Measurements from ENCODE around the gene NPAS3.

The NPAS3 gene

DNA sequence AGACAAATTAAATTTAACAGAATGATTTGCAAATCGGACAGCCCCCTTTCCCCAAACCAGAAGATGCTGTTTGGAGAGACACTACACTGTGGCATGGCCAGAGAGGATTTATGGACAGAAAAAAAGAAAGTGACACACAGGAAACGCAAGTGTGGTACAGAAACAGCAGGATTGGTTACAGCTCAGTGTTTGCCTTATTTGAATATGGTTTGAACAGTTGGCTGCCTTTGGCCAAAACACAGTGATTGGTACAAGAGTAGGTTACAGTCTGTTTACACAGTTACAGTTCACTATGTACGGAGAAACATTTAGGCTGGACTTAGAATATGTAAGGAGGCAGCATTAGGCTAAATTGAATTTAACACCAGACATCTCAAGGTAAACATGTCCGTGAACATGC is 335.3 kb downstream of the NPAS3 start:
- FAIRE-seq = no peak

DNA sequence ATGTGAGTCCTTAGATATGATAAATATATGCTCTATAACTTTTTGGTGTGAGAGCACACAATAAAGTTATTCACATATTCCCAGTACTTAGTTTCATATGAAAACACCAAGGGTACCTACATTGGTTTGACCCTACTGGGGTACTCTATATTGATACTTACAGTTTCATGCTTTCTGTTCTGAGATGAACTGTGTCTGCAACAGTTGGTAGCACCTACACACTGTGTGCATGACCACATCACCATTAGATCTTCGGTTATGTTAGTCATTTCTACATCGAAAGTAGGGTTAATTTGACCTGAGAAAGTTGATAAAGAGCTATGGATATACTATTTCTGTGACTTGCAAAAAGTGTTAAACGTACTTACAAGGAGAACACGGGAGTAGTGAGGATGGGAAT is 337.2 kb downstream of the NPAS3 start:
- no peak for FAIRE-seq

DNA sequence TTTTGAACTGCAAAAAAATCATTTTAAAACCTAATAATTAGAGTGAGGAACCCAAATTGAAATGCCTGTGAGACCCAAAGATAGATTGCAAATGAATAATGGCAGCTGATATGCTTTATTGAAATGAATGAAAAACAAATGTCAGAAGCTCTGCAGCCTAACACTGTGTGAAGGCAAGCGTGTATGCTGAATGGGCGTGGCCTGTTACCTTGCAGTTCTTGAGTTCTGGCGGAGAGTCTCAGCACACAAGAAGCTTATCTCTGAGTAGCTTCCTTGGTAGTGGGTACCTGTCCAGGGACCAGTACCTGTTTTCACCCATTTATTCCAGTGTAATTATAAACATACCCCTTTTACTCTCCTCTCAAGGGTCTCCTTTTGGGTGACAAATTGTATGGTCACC is 341.2 kb downstream of the NPAS3 start:
- FAIRE-seq = no peak

DNA sequence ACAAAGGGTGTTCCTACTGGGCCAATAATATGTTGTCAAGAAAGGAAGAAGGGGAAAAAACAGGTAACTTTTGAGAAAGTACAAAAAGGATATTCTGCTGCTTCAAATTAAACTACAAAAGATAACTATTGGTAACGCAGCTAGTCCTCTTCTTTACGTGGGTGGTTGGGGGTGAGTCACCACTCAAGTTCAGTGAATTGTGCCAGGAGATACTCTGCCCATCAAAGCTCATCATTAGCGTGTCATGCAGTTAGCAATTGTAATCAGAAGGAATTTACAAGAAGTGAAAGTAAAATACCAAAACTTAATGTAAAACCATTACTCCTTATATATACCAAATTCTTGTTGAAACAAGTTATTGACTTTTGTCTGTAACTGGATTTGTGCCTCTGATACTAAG is 342.0 kb downstream of the NPAS3 start:
- no peak for FAIRE-seq

DNA sequence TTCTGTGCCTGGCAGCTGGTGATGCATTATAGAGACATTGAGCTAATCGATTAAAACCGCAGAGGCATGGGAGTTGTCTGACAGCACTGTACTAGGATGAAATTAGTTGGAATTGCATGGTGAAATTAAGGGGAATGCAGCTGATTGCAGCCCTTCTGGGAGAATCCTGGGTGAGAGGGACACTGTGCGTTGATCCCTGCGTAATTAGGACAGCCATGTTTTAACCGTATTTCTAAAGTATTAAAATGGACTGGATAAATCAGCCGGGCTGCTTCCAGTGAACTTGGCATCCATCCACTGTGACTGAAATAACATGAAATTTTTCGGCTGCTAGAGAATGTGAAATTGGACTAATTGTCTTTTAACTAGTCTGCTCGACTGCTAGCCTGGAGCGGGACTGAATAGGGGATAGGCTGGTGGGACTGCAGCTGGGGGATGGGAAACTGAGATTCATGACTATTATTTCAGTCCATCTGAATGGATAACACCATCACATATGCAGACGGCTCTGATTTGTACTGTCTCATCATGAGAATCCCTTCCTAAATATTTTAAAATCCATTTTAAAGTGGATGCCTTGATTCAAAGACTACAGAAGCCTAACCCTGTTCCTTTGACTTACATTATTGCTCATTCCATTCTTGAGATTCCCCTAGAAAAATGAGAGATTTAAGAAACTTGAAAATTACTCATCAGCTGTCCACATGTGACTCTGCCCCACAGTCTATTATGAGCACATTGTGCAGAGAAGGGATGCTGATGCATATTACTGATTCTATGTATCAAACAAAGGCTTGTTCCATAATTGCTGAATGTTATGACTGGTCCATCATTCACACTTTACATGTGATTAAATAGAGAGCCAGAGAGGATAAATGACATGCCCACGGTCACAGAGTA is 343.9 kb downstream of the NPAS3 start:
- FAIRE-seq = no peak

DNA sequence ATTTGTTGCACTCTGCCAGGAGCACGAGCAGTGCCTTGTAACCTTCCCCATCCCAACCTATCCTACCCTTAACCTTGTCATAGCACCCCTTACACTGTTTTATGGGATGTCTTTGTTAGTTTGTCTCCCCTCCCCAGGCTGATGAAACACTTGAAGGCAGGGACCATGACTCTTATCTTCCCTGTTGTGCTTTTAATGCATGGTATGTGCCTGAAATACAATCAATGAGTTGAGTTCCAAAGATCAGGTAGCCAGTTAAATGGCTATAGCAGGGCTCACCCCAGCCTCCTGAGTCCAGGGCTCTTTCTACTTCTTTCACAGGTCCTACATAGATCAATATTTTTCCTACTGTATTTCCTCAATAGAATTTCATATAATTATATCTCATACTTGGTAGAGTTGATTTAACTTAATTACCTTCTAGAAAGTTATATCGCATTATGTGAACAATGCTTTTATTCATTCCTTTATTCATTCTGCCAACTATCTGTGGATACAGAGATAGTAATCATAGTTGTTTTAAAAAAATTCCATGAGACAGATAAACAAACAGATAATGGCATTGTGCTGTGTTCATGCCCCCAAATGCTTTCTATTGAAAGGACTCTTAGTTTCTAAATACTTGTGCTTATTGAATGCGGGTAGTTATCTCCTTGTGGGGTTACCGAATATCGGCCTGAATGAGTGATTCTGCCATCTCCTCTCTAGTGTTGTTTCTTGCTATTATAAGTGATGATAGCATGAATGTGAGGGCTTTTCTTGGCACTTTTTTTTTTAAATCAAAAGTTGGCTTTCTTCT is 347.4 kb downstream of the NPAS3 start:
- no peak for FAIRE-seq

DNA sequence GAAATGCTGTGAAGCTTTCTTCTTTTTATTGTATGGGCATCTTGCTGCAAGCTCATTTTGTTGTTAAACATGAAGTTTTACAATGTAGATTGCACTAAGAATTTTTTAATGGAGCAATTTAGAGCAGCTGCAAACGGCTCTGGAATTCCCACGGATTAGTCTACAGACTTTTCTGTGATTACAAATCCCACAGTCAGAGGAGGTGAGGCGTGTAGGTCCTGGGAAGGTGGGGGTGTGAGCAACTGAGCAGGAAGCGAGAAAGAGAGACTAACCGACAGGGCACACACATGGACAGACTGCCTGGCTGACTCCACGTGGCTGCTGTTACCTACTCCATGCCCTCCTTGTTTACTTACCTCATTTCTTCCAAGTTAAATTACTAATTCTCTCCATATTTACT is 348.5 kb downstream of the NPAS3 start:
- FAIRE-seq = no peak

DNA sequence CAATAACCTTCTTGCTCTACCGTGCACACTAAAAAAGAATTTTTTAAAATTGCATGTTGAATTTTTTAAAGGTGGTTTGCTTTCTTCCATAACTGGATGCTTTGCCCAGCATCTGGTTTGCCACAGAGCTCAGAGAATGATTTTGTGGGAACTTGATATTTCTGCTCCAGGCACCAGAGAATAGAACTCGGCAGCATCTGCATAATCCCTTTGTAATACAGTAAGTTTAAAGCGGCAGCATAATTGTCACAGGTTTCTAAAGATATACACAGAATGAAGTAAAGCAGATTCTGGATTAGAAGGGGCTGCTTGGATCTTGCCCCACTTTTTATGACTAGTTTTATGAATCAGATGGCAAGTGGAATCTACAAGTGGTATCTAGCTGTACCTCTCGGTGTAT is 352.0 kb downstream of the NPAS3 start:
- no peak for FAIRE-seq

DNA sequence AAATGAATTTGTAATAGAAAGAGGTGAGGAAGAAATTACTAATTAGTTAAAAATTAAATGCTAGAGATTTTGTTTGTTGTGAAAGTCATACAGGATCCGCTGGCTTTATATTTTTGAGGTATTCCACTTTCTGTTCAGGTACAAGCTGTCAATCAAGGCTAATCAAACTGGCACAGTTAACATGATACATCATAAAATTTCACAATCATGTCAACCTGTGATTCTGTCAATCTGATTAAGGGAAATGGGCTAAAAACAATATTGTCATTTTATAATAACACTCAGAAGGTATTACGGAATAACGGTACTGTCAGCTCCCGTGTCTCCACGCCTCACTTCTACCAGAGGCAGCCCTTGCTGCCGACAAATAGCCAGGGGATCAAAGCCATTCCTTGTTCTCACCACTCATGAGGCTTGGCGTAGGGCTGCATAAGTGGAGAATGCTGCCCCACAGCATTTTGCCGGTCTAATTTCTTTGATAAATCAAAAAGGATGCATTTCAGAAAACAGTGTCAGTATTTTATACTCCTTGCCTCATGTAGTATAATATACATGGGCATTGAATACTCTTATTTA is 352.9 kb downstream of the NPAS3 start:
- no peak for FAIRE-seq

DNA sequence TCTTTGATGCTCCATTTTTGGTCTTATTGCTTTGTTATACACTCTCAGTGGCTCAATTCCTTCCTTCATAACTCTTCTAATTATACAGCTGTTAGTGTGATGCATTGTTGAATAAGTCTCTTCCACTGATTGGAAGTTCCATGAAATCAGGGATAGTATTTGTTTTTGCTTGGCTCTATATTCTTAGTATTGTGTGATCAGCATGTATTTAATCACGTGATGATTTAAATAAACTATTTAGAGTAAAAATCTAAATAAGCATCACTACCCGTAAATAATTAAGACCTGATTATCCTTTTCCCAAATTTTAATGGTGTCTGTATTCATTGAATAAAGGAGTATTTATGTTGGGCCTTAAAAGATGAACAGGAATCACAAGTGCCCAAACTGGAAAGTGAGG is 355.7 kb downstream of the NPAS3 start:
- FAIRE-seq = no peak

DNA sequence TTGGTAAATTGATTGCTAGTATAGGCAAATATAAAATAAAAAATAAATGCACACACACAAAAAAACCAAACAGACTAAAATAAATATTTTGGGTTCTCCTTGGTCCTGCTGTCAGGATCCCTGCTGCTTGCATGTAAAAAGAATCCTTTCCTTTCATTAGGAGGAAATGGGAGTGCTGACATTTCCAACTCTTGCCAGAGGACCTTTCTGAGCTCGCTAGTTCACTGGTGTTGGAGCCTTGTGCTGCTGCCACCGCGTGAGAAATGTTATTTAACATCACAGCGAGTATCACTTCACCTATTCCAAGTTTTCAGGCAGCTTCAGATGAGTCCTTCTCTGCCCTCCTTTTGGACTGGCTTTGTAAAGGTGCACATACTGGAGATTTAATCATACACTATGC is 358.9 kb downstream of the NPAS3 start:
- FAIRE-seq = no peak

DNA sequence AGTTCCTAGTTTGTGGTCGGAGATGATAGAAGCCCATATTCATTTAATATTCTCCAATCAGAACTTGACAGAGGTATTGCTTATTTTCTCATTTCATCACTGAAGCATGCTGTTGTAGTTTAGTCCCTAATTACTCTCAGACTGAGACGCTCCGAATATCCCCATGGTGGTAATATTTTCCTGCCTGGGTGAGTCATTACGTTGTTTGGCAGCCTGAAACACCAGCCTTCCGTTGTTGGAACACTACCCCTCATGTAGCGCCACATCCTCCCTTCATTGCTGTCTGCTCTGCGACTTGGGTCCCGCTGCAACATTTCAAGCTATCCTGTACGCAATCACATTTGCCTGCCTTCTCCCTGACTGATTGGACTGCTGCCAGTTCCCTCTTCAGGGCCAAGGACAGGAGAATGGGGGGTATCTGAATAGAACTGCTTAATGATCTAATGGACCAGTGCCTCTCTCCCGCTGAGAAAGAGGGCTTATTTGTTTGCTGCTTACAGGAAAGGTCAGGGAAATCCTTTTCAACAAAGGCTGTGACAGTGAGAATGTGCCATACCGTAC is 369.1 kb downstream of the NPAS3 start:
- no peak for FAIRE-seq

DNA sequence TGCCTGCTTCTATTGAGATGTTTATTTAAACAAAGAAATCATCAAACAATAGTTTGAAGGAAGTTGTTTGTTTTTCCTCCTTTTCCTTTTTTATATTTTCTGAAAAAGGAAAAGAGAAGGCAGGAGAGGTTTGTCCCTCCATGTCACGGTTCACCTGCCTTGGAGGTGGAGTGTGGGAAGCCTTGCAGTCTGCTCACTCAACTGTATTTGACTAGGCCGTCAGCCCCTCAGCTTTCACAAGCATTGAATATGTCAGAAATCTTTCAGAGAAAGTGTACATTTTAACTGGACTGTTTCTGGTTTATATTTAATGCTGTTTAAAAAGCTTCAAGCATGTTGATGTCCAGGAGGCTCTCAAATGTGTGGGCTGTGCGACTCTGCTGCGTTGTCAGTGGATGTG is 370.4 kb downstream of the NPAS3 start:
- no peak for FAIRE-seq

DNA sequence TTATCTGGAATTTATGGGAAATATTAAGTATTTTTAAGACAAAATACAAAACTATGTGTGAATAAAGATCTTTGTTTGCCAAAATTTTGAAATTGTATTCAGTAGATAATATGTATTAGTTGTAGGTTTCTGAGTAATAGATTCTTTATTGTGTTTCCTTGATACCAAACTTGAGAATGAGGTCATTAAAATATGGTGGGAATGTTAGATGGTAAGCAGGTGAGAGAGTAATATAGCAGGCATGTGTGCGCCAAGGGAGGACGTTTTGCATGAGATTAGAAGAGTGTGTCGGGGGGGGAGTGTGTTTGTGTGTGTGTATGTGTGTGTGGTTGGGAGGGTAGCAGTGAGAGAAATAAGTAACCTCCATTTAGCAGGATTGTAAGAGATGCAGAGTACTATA is 376.5 kb downstream of the NPAS3 start:
- no peak for FAIRE-seq

DNA sequence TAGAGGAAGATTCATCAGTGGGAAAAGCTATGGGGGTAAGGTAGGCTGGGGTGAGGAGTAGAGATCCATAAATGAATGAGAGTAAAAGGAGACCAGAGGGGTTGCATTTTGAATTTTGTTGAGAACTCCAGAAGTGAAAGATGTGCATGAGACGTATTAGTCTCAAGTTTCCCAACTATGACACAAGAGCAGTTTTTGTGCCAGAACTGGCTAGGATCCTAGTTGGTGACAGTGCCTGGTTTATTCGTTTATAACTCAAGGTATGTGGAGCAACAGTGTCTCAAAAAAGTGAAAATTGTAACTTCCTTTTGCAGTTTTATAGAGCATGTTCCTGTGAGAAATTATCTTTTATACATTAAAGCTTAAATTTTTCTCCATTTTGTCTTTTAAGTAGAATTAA is 377.0 kb downstream of the NPAS3 start:
- no peak for FAIRE-seq

DNA sequence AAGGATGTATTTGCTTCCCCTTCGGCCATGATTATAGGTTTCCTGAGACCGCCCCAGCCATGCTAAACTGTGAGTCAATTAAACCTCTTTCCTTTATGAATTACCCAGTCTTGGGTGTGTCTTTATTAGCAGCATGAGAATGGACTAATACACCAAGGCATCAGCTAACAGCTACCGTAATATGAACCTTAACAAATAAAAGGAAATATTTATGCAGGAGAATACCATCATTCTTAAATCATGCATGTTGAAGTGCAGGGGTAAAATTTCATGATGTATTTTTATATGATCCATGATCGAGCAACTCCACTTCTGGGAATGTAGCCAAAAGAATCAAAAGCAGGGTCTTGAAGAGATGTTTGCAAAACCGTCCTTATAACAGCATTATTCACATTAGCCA is 379.0 kb downstream of the NPAS3 start:
- FAIRE-seq = no peak

DNA sequence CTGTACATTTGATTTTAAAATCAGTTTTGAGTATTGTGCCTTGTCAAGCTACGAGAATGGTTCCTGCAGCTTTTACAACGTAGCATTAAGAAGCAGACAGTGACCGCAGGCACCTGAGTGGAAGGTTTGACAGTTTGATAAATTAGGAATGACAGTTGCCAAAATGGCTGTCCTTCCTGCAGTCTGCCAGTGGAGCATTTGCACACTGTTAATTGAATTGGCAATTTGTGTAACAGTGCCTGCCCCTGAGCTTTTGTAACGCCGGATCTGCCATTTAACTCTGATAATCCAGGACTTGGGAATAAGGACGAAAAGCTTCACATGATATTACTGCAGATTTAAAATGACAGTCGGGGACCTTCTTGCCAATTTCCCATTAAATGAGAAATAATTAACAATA is 385.3 kb downstream of the NPAS3 start:
- FAIRE-seq = no peak

DNA sequence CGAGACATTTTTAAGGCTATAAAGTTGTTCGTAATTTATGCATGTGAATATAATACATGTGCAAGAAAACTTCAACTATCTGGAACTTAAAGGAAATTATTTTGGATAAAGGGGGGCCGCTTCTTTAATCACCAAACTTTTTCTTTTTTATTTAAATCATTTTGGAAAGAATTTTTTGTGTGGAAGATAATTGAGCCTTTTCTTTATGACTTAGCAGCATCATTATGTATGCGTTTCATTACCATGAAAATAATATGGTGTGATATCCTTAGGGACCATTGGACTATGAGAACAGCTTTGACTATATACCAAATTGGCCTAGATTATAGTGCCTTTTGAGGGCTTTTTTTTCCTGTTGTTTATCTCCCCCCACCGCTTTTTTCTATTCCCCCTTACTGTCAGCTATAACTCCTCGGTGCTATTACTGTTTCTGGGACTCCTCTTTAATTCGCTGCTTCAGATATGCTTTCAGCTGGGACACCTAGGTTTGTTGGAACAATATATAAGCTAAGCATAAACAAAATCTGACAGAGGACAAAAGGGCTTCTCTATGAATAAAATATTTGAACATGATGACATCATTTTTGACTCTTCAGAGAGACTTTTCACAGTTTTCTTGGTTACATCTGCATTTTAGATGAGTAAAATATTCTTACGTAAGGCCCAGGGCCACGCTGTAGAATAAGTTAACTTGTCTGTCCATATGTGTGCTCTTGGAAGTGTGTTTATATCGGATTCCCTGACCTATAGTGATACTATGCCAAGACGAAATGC is 392.7 kb downstream of the NPAS3 start:
- FAIRE-seq = no peak

DNA sequence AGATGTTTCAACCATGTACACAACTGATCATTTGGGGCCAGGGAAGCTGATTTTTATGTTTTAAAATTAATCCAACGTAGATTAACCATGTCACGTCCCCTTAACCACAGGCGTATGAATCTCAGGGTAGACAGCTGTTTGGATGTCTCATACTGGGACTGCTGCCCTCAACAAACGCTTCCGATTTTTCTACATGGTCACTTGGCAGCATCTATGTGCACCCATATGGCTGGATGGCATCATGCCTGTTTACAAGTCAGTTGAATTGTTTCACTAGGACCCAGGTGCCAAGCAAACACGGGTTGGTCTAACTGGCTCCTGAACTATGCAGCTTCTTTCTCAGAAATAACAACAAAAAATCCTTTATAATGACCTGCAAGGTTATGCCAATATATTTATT is 393.8 kb downstream of the NPAS3 start:
- no peak for FAIRE-seq

DNA sequence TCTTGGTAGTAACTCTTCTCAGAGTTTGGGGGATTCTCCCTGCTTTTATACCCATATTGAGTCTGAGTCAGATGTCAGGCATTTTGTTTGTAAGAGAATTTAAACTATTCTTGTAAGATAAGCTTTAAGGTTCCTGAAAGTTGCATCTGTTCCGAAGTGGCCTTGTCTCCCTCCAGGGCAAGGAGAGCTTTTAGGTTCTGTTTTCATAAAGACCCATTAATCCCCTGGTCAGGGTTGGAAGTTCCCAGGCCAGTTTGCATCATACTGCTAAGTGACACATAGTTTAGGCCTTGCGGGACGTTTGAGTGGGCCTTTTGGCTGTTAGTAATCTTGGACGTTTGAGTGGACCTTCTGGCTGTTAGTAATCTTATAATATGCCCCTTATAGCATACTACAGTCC is 396.7 kb downstream of the NPAS3 start:
- FAIRE-seq = no peak

DNA sequence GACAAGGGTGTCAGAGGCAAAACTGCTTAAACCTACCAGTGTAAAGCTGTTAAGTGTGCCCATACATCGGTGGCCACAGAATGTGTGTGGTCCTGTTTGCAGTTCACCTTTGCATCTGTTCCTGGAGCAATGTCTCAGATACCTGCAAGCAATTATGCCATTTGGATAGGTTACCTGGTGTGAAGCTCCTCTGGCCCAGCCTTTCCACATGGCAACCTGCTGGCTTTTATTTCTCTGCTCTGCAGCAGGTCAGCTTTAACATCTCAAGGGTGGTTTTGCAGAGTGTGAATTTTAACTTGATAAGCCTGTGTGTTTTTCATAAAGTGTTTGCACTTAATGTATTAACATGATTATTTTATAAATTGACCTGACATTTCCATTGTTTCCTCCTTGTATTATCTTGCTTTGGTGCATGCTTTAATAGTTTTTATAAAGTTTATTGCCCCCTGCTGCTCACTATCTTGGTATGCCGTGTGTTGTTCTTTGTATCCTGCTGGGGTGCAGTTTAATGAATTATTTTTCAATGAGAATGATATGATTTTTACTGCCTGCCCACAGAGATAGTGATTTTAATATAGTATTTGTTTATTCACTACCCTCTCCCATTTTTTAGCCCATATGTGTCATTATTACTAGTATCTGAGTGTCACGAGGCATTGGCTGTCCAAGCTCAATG is 403.8 kb downstream of the NPAS3 start:
- FAIRE-seq = no peak

DNA sequence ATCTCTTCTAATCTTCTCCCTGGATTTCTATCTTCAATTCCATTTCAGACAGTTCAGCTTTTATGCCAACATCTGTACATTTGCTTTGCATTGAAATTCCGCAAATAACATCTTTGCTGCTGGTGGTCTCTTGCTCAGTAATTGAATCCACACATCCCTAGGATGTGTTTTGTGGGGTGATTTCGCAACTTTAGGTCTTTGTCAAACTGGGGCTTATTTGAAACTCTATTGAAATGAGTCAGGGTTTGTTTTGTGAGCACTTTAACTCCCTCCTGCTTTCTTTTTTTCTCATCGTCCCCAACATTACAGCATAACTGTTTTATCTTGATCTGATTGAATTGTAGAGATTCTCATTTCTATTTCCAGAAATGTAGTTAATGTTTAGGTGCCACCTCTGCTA is 404.3 kb downstream of the NPAS3 start:
- no peak for FAIRE-seq

Data from G401.6 (cell line).